Measurements from ENCODE around the gene SVIL.

GRCh38 chr10:29623797-29624196 lies 11.0 kb downstream of the SVIL start:
- TF ChIP-seq DMTF1 (CRISPR knock-in tag; IDR thresholded peaks at IDR 0.05), result no peak
- TF ChIP-seq ZNF292 (CRISPR knock-in tag; IDR thresholded peaks at IDR 0.05; ENCODE audit: borderline replicate concordance, low read depth), result no peak
- TF ChIP-seq ZBTB39 (CRISPR knock-in tag; IDR thresholded peaks at IDR 0.05), result no peak
